Activated CD4-positive, alpha-beta T cell treated with anti-CD3 and anti-CD28 coated beads, Interleukin-2, Interleukin-6, amounts not matched to agents 100 ng/mL and 50 ng/mL, durations not matched to agents 16 hours and 8 hours (primary cell): ENCODE results near the gene G6PC1.

ENCODE experiments used
- DNase-seq: peaks from one replicate; pipeline ENCODE4 v3.0.0-alpha.2; 2020

The G6PC1 gene

DNA sequence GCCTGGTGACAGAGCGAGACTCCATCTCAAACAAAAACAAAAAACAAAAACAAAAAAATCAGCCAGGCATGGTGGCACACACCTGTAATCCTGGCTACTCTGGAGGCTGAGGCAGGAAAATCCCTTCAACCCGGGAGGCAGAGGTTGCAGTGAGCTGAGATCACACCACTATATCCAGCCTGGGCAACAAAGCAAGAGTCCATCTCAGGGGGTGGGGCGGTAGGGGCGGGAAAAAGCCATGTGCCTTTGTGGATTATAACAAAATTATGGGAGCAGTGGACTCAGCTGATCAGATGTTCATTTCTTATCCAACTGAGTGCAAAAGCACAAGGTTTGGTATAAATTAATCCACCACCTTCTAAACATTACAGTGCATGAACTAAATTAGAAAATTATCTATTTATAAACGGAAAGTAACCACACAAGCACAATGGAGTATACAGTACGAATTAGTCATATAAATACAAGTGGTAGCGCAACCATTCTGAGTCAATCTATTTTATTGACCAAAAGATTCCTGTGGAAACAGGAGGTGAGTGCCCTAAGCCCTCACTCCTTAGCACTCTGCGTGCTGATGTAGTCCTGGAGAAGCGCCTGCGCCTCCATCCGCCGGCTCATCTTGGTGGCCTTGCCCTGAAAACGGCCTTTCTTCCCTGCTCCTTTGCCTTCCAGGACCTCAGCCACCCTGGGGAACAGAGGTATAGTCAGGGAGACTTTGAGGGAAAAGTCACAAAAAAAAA lies 49.6 kb downstream of the G6PC1 start:
- no peak for DNase-seq
